HG03520 (cell line): ENCODE results near the gene SEPTIN11.

Experiments
- ATAC-seq: cut with Tn5 transposase; IDR thresholded peaks from one replicate; pipeline ENCODE4 v1.9.1; 2021; ENCODE audit warnings: mild to moderate bottlenecking, moderate library complexity; ENCODE audit not compliant: unreplicated experiment

The SEPTIN11 gene

GRCh38 chr4:76977736-76978350 lies 28.3 kb downstream of the SEPTIN11 start:
- ATAC-seq: no peak

- no peak for ATAC-seq
Measured at GRCh38 chr4:76979236-76979635, 29.7 kb downstream of the SEPTIN11 start.

GRCh38 chr4:76980261-76980660 lies 30.7 kb downstream of the SEPTIN11 start:
- ATAC-seq: no peak

- no peak for ATAC-seq
Measured at GRCh38 chr4:76981644-76982043, 32.1 kb downstream of the SEPTIN11 start.

GRCh38 chr4:76982638-76983584 lies 33.4 kb downstream of the SEPTIN11 start:
- ATAC-seq: no peak

- ATAC-seq: peak; percentile 49
Measured at GRCh38 chr4:76984127-76984526, 34.6 kb downstream of the SEPTIN11 start.

- ATAC-seq: no peak
Measured at GRCh38 chr4:76984788-76985211, 35.2 kb downstream of the SEPTIN11 start.

GRCh38 chr4:76987153-76987591 lies 37.6 kb downstream of the SEPTIN11 start:
- no peak for ATAC-seq

GRCh38 chr4:76987685-76988084 lies 38.1 kb downstream of the SEPTIN11 start:
- no peak for ATAC-seq

- ATAC-seq: no peak
Measured at GRCh38 chr4:76989391-76990061, 40.0 kb downstream of the SEPTIN11 start.

GRCh38 chr4:76990288-76991080 lies 40.9 kb downstream of the SEPTIN11 start:
- ATAC-seq: no peak

GRCh38 chr4:76991161-76991660 lies 41.7 kb downstream of the SEPTIN11 start:
- no peak for ATAC-seq

GRCh38 chr4:76993787-76994641 lies 44.5 kb downstream of the SEPTIN11 start:
- peak; percentile 83 for ATAC-seq

GRCh38 chr4:76995776-76996175 lies 46.2 kb downstream of the SEPTIN11 start:
- no peak for ATAC-seq

- ATAC-seq: no peak
Measured at GRCh38 chr4:76996445-76996844, 46.9 kb downstream of the SEPTIN11 start.

GRCh38 chr4:76997077-76997476 lies 47.5 kb downstream of the SEPTIN11 start:
- ATAC-seq: no peak

GRCh38 chr4:76997532-76997931 lies 48.0 kb downstream of the SEPTIN11 start:
- ATAC-seq: no peak

GRCh38 chr4:76998251-76998901 lies 48.8 kb downstream of the SEPTIN11 start:
- ATAC-seq: no peak
